K562 (cell line): ENCODE results near the gene RASL10B. TPM values are rescaled to one million over a fixed set of nuclear protein-coding genes. Genes with fewer than 3 reads are reported as not detected.

ENCODE experiments used
- ATAC-seq: fragments of 200-7000 bp; cut with Tn5 transposase; 3 replicates; pipeline ENCODE4 v1.9.1; 2020; ENCODE audit warnings: moderate library complexity
- BruUV-seq: library from RNA; stranded (reverse); fragments of 400-500 nt; replicated peaks from 2 replicates; lab custom pipeline; 2021; lab: Mats Ljungman, UMichigan
- CTCF ChIA-PET: fragments of 300-600 bp; formaldehyde crosslinking; extraction: SDS; loops from one replicate; lab custom pipeline; 2021; ENCODE audit warnings: low intra/inter-chr PET ratio; lab: Yijun Ruan, JAX
- POLR2A ChIA-PET: fragments of 300-600, 350-650 bp; sonication (Branson Sonifier 250); formaldehyde crosslinking; extraction: SDS; loops from one replicate; lab custom pipeline; 2021; ENCODE audit warnings: antibody characterized with exemption, inconsistent platforms; lab: Yijun Ruan, JAX
- DNase-seq, 4 experiments: peaks; one replicate each; pipeline versions ENCODE4 v3.0.0 to v3.0.0-alpha.2; 2011 to 2018; ENCODE audit warnings: low spot score in 3 of 4, mixed read lengths in 3 of 4; ENCODE audit errors: extremely low read depth in 1 of 4
- FAIRE-seq: peaks from 2 replicates; lab custom pipeline; 2011; peaks lifted over from hg19 to GRCh38; lab: Jason Lieb, UNC
- H2AFZ ChIP-seq: 2 replicates; pipeline ENCODE4 v1.6.0; 2011; ENCODE audit warnings: low read depth, low read length, control low read depth, inconsistent platforms
- H3K27ac ChIP-seq: fragments of 200-600 bp; 3 replicates; pipeline ENCODE4 v1.8.0; 2011; ENCODE audit warnings: low read depth, mild to moderate bottlenecking, control low read depth, inconsistent platforms, low read length, moderate library complexity, mixed read lengths; ENCODE audit errors: extremely low read depth
- H3K27me3 ChIP-seq, 2 experiments: fragments of 300-600 bp in 1 of 2; 2 replicates in 1 of 2; 3 replicates in 1 of 2; pipeline versions ENCODE4 v1.6.0 to v1.8.0; 2011; ENCODE audit warnings: inconsistent platforms in 2 of 2, low read length in 2 of 2, mild to moderate bottlenecking in 1 of 2, mixed read lengths in 1 of 2, moderate library complexity in 1 of 2; ENCODE audit not compliant: control insufficient read depth in 2 of 2, insufficient read depth in 2 of 2
- H3K36me3 ChIP-seq: fragments of 300-600 bp; 3 replicates; pipeline ENCODE4 v1.8.0; 2011; ENCODE audit warnings: mild to moderate bottlenecking, low read length, inconsistent platforms; ENCODE audit not compliant: control insufficient read depth, insufficient read depth
- H3K4me1 ChIP-seq, 2 experiments: fragments of 200-600 bp in 1 of 2; replicated peaks in 1 of 2; 2 replicates in 1 of 2; 3 replicates in 1 of 2; pipeline versions ENCODE4 v1.5.1 to v1.8.0; 2011; ENCODE audit warnings: inconsistent platforms in 2 of 2, low read length in 2 of 2, mild to moderate bottlenecking in 1 of 2, mixed read lengths in 1 of 2, moderate library complexity in 1 of 2; ENCODE audit not compliant: control insufficient read depth in 2 of 2, insufficient read depth in 2 of 2
- H3K4me2 ChIP-seq: 2 replicates; pipeline ENCODE4 v1.6.1; 2011; ENCODE audit warnings: low read length, control low read depth, inconsistent platforms, mixed read lengths; ENCODE audit not compliant: insufficient read depth
- H3K4me3 ChIP-seq: fragments of 200-600 bp; sonication (generic), shearing (Covaris generic); 2 replicates; pipeline ENCODE4 v1.5.1; 2016; ENCODE audit warnings: control low read depth, inconsistent platforms
- H3K79me2 ChIP-seq: fragments of 200-600 bp; 3 replicates; pipeline ENCODE4 v1.8.0; 2011; ENCODE audit warnings: low read length, inconsistent platforms; ENCODE audit not compliant: control insufficient read depth, insufficient read depth
- H3K9ac ChIP-seq, 2 experiments: 2 replicates each; pipeline versions ENCODE4 v1.6.0 to v1.6.1; 2011; ENCODE audit warnings: low read depth in 2 of 2, low read length in 2 of 2, control low read depth in 1 of 2, inconsistent platforms in 1 of 2, mild to moderate bottlenecking in 1 of 2, mixed read lengths in 1 of 2; ENCODE audit not compliant: insufficient read depth in 1 of 2
- H3K9me1 ChIP-seq: one replicate; pipeline ENCODE4 v1.6.0; 2011; ENCODE audit warnings: inconsistent platforms, mild to moderate bottlenecking, low read length, moderate library complexity; ENCODE audit not compliant: control insufficient read depth, insufficient read depth
- H3K9me3 ChIP-seq: replicated peaks from 2 replicates; pipeline ENCODE4 v1.5.1; 2011; ENCODE audit warnings: low read depth, low read length, inconsistent platforms; ENCODE audit not compliant: control insufficient read depth, insufficient read depth
- H4K20me1 ChIP-seq: replicated peaks from 2 replicates; pipeline ENCODE4 v1.6.1; 2011; ENCODE audit warnings: low read length, inconsistent platforms, mixed read lengths; ENCODE audit not compliant: control insufficient read depth, insufficient read depth
- ARID4B ChIP-seq: sonication (generic); formaldehyde crosslinking; IDR thresholded peaks from 2 replicates; pipeline ENCODE4 v1.8.0; 2022; ENCODE audit warnings: mild to moderate bottlenecking, missing genetic modification reagents
- ETV1 ChIP-seq: fragments of 450-650 bp; conservative IDR thresholded peaks from 2 replicates; pipeline ENCODE4 v1.6.1; 2016; ENCODE audit warnings: missing genetic modification characterization, control low read depth, low read depth, missing compliant biosample characterization
- ETV5 ChIP-seq: sonication (generic); formaldehyde crosslinking; IDR thresholded peaks from 2 replicates; pipeline ENCODE4 v1.4.0; 2020; ENCODE audit warnings: low read depth, mild to moderate bottlenecking, missing genetic modification reagents
- EWSR1 ChIP-seq: fragments of 450-650 bp; IDR thresholded peaks from 2 replicates; pipeline ENCODE4 v1.6.1; 2018; ENCODE audit warnings: borderline replicate concordance, mild to moderate bottlenecking, low read depth, moderate library complexity; ENCODE audit not compliant: partially characterized antibody
- PHTF2 ChIP-seq: fragments of 250-450 bp; sonication (Bioruptor Pico); IDR thresholded peaks from 2 replicates; pipeline ENCODE4 v1.5.0; 2021; ENCODE audit warnings: mild to moderate bottlenecking
- RBFOX2 ChIP-seq: fragments of 200-400 bp; formaldehyde crosslinking; IDR thresholded peaks from 2 replicates; pipeline ENCODE4 v1.6.1; 2017; ENCODE audit warnings: low read depth, mild to moderate bottlenecking, low read length, moderate library complexity
- SETDB1 ChIP-seq: IDR thresholded peaks from one replicate; pipeline ENCODE4 v1.6.1; 2012; ENCODE audit warnings: low read length, control low read depth, inconsistent platforms
- WGBS: fragments of 100-300 bp; shearing (Covaris generic); methylation state at CpG from one replicate; pipeline ENCODE4 v1.1.6; 2016; ENCODE audit warnings: low coverage, mixed read lengths; ENCODE audit not compliant: insufficient coverage; ENCODE audit errors: missing lambda C conversion rate; 5-methylcytosine and 5-hydroxymethylcytosine counted together
- in situ Hi-C: fragments of 300-500 bp; cut with MboI; formaldehyde crosslinking; loops from 4 replicates; pipeline ENCODE4 v1.15.0; 2018; ENCODE audit warnings: inconsistent platforms, mixed read lengths
- intact Hi-C: fragments of 100-400 bp; cut with micrococcal nuclease; formaldehyde crosslinking; loops from 2 replicates; pipeline ENCODE4 v1.14.2; 2022
- polyA plus RNA-seq, 8 experiments: library from polyadenylated mRNA; depleted of rRNA in 4 of 8; stranded (reverse) in 5 of 8; unstranded in 3 of 8; fragments of >200 nt; fragmentation: Nextera tagmentation in 2 of 8; fragmentation: Illumina TruSeq in 1 of 8; extraction: Ambion mirVana in 2 of 8; extraction: Trizol in 1 of 8; gene quantifications; 2 replicates each; pipeline versions ENCODE4 v1.2.1 to v1.2.3, GENCODE V29; 2011 to 2014; ENCODE audit warnings: inconsistent platforms in 1 of 8, missing spikeins in 1 of 8
- total RNA-seq, 7 experiments: library from RNA; depleted of rRNA in 6 of 7; stranded (reverse); fragments of >200 nt in 6 of 7; fragmentation: Illumina TruSeq in 2 of 7; extraction: Trizol in 2 of 7; gene quantifications; 2 replicates each; pipeline versions ENCODE4 v1.2.1 to v1.2.3, GENCODE V29; 2011 to 2021; ENCODE audit warnings: low replicate concordance in 1 of 7

RASL10B gene
- total and polyA plus RNA-seq, 9 of the 15 experiments (the other 6 are each of a cell fraction or from before 2014, with no cell fraction given) = 0.04 to 0.31 (median 0.14) TPM; not detected in 2

- Histone ChIP-seq H4K20me1 (no peaks in the 10 kb centered on the region), H3K79me2 (no peaks in the 10 kb centered on the region), H3K4me1 (peaks cover 0 to 12% of the 10 kb centered on the region in 2 experiments; a peak in 3 of 5 replicates), H3K9ac (no peak within 1 kb of the TSS), H3K36me3 (no peaks in the 10 kb centered on the region), H2AFZ (no peak within 1 kb of the TSS), H3K4me3 (no peak within 1 kb of the TSS), H3K4me2 (no peak within 1 kb of the TSS), H3K9me3 (no peaks in the 10 kb centered on the region), H3K9me1 (no peaks in the 10 kb centered on the region), H3K27me3 (peaks cover 12 to 41% of the 10 kb centered on the region in 2 experiments; a peak in 4 of 5 replicates), H3K27ac (no peak within 1 kb of the TSS)
- intact Hi-C loops = loop anchor here (10.0 kb wide), 1 partner anchor 184 kb away; the partner anchor contains the start of gene LYZL6
- no TSS peak for BruUV-seq
- ATAC-seq = no peak
- ChIA-PET CTCF (interaction anchor here (0.6 kb wide), 1 partner anchor 185 kb away, joined by 3 read pairs; no protein-coding TSS in a partner anchor), POLR2A (interaction anchor here (0.7 to 0.8 kb wide), 2 partner anchors 10 to 56 kb away, joined by 3 read pairs; no protein-coding TSS in a partner anchor)
- TF ChIP-seq RBFOX2 = no peak
- no peak for TF ChIP-seq ETV1
- TF ChIP-seq PHTF2 (CRISPR knock-in tag) = no peak
- no peak for TF ChIP-seq ETV5
- TF ChIP-seq ARID4B = no peak
- TF ChIP-seq SETDB1 = no peak
- no peak for TF ChIP-seq EWSR1
- no peak for FAIRE-seq
- no peak for DNase-seq
- WGBS = 0% methylated on average over 1 of the region's 1 CpG
- in situ Hi-C loops = no loop called here
These were observed 29.1 kb downstream of the RASL10B start, which contains the start of gene C17orf50 for GRCh38 chr17:35760587-35760986. C17orf50 (plus strand) TSS chr17:35760887; CDS start chr17:35760942, 55 bp downstream.
